GM12878 (cell line): ENCODE results near the gene ZNF668. TPM values are rescaled to one million over a fixed set of nuclear protein-coding genes. Genes with fewer than 3 reads are reported as not detected.

ENCODE experiments used
- ATF2 ChIP-seq: IDR thresholded peaks from 2 replicates; pipeline ENCODE4 v1.6.1; 2012; ENCODE audit warnings: low read length, inconsistent platforms
- CEBPB ChIP-seq, 2 experiments: fragments of 150-350 bp in 1 of 2; IDR thresholded peaks; 2 replicates each; pipeline ENCODE4 v1.6.1; 2012 to 2014; ENCODE audit warnings: low read depth in 2 of 2, low read length in 2 of 2, borderline replicate concordance in 1 of 2, inconsistent platforms in 1 of 2
- CHD1 ChIP-seq: IDR thresholded peaks from 2 replicates; pipeline ENCODE4 v1.6.1; 2012; ENCODE audit warnings: low read depth, low read length, improper control_type of control experiment
- EED ChIP-seq: sonication (generic); IDR thresholded peaks from 2 replicates; pipeline ENCODE4 v1.6.1; 2016; ENCODE audit warnings: antibody characterized with exemption, low read depth
- ELK1 ChIP-seq: IDR thresholded peaks from 2 replicates; pipeline ENCODE4 v1.6.1; 2012; ENCODE audit warnings: low read depth, low read length, improper control_type of control experiment
- HCFC1 ChIP-seq: fragments of 150-350 bp; IDR thresholded peaks from 2 replicates; pipeline ENCODE4 v1.6.1; 2014; ENCODE audit warnings: low read length
- KAT2A ChIP-seq: conservative IDR thresholded peaks from 2 replicates; pipeline ENCODE4 v1.6.1; 2011; ENCODE audit warnings: low read depth, low read length; ENCODE audit not compliant: control insufficient read depth
- KLF5 ChIP-seq: fragments of 450-650 bp; IDR thresholded peaks from 2 replicates; pipeline ENCODE4 v1.6.1; 2014; ENCODE audit warnings: mild to moderate bottlenecking; ENCODE audit not compliant: partially characterized antibody
- LARP7 ChIP-seq: fragments of 450-650 bp; IDR thresholded peaks from 2 replicates; pipeline ENCODE4 v1.6.1; 2017; ENCODE audit warnings: mild to moderate bottlenecking
- MYB ChIP-seq: fragments of 150-350 bp; IDR thresholded peaks from 2 replicates; pipeline ENCODE4 v1.6.1; 2014; ENCODE audit warnings: mild to moderate bottlenecking, low read depth, low read length, borderline replicate concordance
- PAX8 ChIP-seq: fragments of 450-650 bp; IDR thresholded peaks from 2 replicates; pipeline ENCODE4 v1.6.1; 2017; ENCODE audit warnings: mild to moderate bottlenecking, moderate library complexity
- PKNOX1 ChIP-seq: fragments of 450-650 bp; IDR thresholded peaks from 2 replicates; pipeline ENCODE4 v1.6.1; 2016; ENCODE audit warnings: mild to moderate bottlenecking
- RB1 ChIP-seq: fragments of 450-650 bp; formaldehyde crosslinking; IDR thresholded peaks from 2 replicates; pipeline ENCODE4 v1.6.1; 2017; ENCODE audit warnings: mild to moderate bottlenecking, borderline replicate concordance
- SREBF1 ChIP-seq: IDR thresholded peaks from 2 replicates; pipeline ENCODE4 v1.6.1; 2012; ENCODE audit warnings: mild to moderate bottlenecking, low read length
- SREBF2 ChIP-seq: IDR thresholded peaks from 2 replicates; pipeline ENCODE4 v1.6.1; 2012; ENCODE audit warnings: mild to moderate bottlenecking, low read length
- SRF ChIP-seq, 2 experiments: IDR thresholded peaks; 2 replicates each; pipeline ENCODE4 v1.6.1; 2011; ENCODE audit warnings: low read depth in 2 of 2, low read length in 2 of 2, mild to moderate bottlenecking in 1 of 2, moderate library complexity in 1 of 2
- STAT1 ChIP-seq: fragments of 450-650 bp; conservative IDR thresholded peaks from 2 replicates; pipeline ENCODE4 v1.6.1; 2014; ENCODE audit warnings: antibody characterized with exemption, mild to moderate bottlenecking
- SUPT20H ChIP-seq: IDR thresholded peaks from 2 replicates; pipeline ENCODE4 v1.6.1; 2011; ENCODE audit warnings: low read depth, mild to moderate bottlenecking, low read length, moderate library complexity, borderline replicate concordance; ENCODE audit not compliant: control insufficient read depth
- TAF1 ChIP-seq: IDR thresholded peaks from 2 replicates; pipeline ENCODE4 v1.6.1; 2011; ENCODE audit warnings: mild to moderate bottlenecking, low read depth, low read length, borderline replicate concordance
- YY1 ChIP-seq: IDR thresholded peaks from 2 replicates; pipeline ENCODE4 v1.6.1; 2011; ENCODE audit warnings: low read depth, mild to moderate bottlenecking, low read length
- polyA plus RNA-seq, 11 experiments: library from polyadenylated mRNA; depleted of rRNA in 4 of 11; unstranded in 6 of 11; stranded (reverse) in 5 of 11; fragments of >200 nt; fragmentation: Nextera tagmentation in 4 of 11; fragmentation: Illumina TruSeq in 1 of 11; extraction: Ambion mirVana in 4 of 11; extraction: Trizol in 1 of 11; gene quantifications; 1 replicate in 1 of 11; 2 replicates in 10 of 11; pipeline versions ENCODE4 v1.2.1 to v1.2.3, GENCODE V29; 2011 to 2016; ENCODE audit warnings: inconsistent platforms in 2 of 11, missing spikeins in 2 of 11, low read depth in 1 of 11
- total RNA-seq, 4 experiments: library from RNA; depleted of rRNA in 3 of 4; stranded (reverse); fragments of >200 nt in 3 of 4; fragmentation: Illumina TruSeq in 1 of 4; extraction: Trizol in 1 of 4; gene quantifications; 2 replicates each; pipeline versions ENCODE4 v1.2.1 to v1.2.3, GENCODE V29; 2013 to 2021
- TF ChIP-seq, protein P1 (sequence below): fragments of 450-650 bp; formaldehyde crosslinking; IDR thresholded peaks from 2 replicates; pipeline ENCODE4 v1.4.0; 2022; ENCODE audit warnings: mild to moderate bottlenecking, moderate library complexity

ZNF668 gene
- total and polyA plus RNA-seq, 10 of the 15 experiments (the other 5 are each of a cell fraction or from before 2014, with no cell fraction given): 0.05 to 20.7 (median 10.0) TPM; not detected in 1

DNA sequence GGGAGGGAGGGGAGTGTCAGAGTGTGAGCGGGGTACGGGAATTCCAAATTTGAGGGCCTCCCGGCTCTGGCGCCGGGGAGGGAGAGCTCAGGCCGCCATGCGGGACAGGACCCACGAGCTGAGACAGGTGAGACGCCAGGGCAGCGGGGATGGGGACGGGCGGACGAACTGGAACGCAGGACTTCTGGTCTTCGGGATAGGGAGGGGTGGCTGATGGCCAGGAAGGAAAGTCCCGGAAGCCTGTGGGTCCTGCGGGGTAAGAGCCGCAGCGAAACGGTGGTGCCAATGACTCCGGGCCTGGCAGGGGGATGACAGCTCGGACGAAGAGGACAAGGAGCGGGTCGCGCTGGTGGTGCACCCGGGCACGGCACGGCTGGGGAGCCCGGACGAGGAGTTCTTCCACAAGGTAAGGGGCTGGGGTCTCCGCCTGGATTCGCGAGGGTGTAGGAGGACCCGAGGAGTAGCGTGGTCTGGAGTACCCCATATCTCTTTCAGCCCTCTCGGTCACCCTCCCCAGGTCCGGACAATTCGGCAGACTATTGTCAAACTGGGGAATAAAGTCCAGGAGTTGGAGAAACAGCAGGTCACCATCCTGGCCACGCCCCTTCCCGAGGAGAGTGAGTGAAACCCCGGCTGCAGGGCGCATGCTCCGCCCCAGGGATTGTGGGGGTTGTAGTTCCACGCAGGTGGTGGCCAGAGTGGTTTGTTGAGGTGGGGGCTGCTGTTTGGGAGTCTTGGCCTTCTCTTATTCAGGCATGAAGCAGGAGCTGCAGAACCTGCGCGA is 40.1 kb downstream of the ZNF668 start (continued):
- TF ChIP-seq KAT2A (no peak), RB1 (0 out of 2 replicates have a peak, but pooled peaks have one; percentile 30), YY1 (no peak), ATF2 (no peak), KLF5 (no peak), SRF (IDR thresholded peaks at IDR 0.05; ENCODE audit: low read depth in 2 of 2, low read length in 2 of 2) (no peak), SUPT20H (no peak), LARP7 (no peak; the same call in 1 of the 2 replicates), PAX8 (no peak), CEBPB (IDR thresholded peaks at IDR 0.05; ENCODE audit: borderline replicate concordance in 1 of 2, low read depth in 2 of 2, low read length in 2 of 2) (no peak), MYB (no peak), HCFC1 (peak; percentile 93), TAF1 (0 out of 2 replicates have a peak, but pooled peaks have one; percentile 15), ELK1 (no peak), SREBF1 (peak; percentile 43), CHD1 (no peak), STAT1 (no peak), SREBF2 (no peak), PKNOX1 (no peak), EED (no peak)
- TF ChIP-seq, protein P1, sequence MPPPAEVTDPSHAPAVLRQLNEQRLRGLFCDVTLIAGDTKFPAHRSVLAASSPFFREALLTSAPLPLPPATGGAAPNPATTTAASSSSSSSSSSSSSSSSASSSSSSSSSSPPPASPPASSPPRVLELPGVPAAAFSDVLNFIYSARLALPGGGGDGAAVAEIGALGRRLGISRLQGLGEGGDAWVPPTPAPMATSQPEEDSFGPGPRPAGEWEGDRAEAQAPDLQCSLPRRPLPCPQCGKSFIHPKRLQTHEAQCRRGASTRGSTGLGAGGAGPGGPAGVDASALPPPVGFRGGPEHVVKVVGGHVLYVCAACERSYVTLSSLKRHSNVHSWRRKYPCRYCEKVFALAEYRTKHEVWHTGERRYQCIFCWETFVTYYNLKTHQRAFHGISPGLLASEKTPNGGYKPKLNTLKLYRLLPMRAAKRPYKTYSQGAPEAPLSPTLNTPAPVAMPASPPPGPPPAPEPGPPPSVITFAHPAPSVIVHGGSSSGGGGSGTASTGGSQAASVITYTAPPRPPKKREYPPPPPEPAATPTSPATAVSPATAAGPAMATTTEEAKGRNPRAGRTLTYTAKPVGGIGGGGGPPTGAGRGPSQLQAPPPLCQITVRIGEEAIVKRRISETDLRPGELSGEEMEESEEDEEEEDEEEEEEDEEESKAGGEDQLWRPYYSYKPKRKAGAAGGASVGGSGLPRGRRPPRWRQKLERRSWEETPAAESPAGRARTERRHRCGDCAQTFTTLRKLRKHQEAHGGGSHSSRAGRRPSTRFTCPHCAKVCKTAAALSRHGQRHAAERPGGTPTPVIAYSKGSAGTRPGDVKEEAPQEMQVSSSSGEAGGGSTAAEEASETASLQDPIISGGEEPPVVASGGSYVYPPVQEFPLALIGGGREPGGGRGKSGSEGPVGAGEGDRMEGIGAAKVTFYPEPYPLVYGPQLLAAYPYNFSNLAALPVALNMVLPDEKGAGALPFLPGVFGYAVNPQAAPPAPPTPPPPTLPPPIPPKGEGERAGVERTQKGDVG (CRISPR knock-in tag): no peak
